CD4-positive, alpha-beta T cell treated with Interleukin-17A for 1 hour (primary cell): ENCODE measurements around the gene DAGLB.
"Not testable (repeated sequence)": the region's sequence is repeated elsewhere in the genome, so short reads cannot be mapped to it uniquely, and the experiment has no call there.

Source experiments
- DNase-seq: peaks from one replicate; pipeline ENCODE4 v3.0.0-alpha.2; 2020

The DAGLB gene, protein sequence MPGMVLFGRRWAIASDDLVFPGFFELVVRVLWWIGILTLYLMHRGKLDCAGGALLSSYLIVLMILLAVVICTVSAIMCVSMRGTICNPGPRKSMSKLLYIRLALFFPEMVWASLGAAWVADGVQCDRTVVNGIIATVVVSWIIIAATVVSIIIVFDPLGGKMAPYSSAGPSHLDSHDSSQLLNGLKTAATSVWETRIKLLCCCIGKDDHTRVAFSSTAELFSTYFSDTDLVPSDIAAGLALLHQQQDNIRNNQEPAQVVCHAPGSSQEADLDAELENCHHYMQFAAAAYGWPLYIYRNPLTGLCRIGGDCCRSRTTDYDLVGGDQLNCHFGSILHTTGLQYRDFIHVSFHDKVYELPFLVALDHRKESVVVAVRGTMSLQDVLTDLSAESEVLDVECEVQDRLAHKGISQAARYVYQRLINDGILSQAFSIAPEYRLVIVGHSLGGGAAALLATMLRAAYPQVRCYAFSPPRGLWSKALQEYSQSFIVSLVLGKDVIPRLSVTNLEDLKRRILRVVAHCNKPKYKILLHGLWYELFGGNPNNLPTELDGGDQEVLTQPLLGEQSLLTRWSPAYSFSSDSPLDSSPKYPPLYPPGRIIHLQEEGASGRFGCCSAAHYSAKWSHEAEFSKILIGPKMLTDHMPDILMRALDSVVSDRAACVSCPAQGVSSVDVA

DNA sequence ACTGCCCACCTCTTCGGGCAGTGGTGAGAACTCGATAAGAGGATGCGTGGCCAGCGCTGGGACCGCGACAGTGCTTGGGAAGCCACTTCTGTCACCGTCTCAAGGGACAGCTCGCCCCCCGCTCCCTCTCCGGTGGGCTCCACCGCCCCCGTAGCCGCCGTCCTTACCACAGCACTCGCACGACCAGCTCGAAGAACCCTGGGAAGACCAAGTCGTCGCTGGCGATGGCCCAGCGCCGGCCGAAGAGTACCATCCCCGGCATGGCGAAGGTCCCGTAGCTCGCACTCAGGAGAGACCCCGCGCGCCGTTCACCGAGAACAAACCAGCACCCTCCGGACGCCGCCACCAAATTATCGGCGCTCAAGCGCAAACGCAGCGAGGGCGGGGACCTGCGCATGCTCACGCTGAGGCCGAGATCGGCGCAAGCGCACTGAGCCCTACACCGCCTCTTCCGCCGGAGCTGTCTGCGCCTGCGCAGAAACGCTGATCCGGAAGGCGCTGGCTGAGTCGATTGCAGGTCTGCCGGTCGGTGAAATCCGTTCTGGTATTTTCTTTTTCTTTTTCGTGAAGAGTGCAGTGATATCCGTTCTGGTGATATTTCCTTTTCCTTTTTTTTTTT lies at the start of gene DAGLB:
TSS of gene DAGLB (minus strand) at position 374 of the 619 bp plus-strand sequence. CDS start at position 262, 112 bp downstream.
- DNase-seq: peak; percentile 95

GRCh38 chr7:6497637-6497905 lies 49.8 kb upstream of the DAGLB start:
- DNase-seq: no peak

GRCh38 chr7:6496842-6497636 lies 49.3 kb upstream of the DAGLB start:
- DNase-seq: no peak

GRCh38 chr7:6495597-6496262 lies 48.0 kb upstream of the DAGLB start:
- no peak for DNase-seq

GRCh38 chr7:6494365-6494764 lies 46.6 kb upstream of the DAGLB start:
- DNase-seq: no peak

- DNase-seq: no peak
These were observed 43.4 kb upstream of the DAGLB start for GRCh38 chr7:6491194-6491593.

GRCh38 chr7:6489612-6490011 lies 41.9 kb upstream of the DAGLB start:
- no peak for DNase-seq

GRCh38 chr7:6487184-6487545 lies 39.4 kb upstream of the DAGLB start:
- DNase-seq: no peak

DNA sequence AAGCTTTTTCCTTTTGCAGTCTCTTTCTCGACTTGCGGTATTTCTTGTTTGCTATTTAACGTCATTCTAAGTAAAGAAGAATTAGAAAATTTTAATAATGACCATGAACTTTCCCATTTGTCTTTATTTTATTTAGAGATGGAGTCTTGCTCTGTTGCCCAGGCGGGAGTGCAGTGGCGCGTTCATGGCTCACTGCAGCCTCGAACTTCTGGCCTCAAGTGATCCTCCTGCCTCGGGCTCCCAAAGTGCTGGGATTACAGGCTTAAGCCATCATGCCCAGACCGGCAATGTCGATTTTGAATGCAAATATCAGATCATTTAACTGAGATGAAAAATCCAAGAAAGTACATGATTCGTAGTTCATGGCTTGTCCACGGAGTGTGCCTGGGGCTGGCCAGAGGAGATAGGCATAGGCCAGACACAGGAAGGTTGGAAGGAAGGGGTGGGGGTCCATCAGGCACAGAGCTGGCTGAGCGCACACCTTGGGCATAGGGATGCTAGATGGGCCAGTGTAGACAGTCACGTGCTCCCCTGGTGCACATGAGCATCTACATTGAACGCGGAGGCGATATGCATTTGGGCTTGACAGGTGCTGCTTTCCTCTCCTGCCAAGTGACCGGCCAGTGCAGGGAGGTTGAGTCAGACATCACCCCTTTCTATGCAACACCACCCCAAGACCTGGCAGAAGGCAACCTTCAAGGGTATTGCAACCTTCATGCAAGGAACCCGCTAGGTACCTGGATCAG lies 38.9 kb upstream of the DAGLB start:
- no peak for DNase-seq

DNA sequence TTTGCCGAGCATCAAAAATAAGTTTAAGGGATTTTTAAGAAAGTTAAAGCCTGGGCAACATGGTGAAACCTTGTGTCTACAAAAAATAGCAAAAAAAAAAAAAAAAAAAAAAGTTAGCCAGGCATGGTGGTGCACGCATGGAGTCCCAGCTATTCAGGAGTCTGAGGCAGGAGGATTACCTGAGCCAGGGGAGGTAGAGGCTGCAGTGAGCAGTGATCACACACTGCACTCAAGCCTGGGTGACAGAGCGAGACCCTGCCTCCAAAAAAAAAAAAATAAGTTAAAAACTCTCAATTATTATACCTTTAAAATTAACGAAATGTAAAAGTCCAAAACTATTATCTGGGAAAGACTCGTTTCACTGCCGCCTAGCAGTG lies 35.0 kb upstream of the DAGLB start:
- no peak for DNase-seq

DNA sequence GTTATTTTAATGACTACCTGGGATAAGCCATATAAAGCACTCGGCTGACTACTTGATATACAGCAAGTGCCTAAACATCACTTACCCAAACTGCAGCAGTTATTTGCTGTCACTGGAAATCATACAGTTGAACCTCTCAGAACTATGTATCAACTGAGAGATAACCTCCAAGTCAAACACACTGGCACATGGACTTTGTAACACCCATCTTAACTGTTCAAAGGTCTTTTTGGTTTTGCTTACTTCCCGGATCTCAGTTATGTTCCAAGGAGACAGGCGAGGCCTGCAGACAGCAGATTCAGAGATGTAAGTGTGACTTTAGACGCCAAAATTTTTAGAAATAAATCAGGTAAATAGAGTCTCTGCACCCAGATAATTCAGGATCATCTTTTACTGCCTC lies 34.6 kb upstream of the DAGLB start:
- DNase-seq: no peak

DNA sequence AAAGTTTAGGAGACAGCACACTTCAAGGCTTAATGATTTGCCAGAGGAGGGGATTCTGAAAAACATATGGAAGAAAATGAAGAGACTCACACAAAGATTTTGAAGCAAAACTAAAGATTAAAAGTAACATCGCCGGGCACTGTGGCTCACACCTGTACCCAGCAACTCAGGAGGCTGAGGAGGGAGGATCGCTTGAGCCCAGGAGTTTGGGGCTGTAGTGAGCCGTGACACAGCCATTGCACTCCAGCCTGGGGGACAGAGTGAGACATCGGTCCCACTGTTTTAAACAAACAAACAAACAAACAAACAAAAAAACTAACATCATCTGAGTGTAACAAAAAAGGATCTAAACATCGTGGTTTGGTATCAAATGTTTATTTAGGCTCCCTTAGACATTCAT lies 33.7 kb upstream of the DAGLB start:
- no peak for DNase-seq

DNA sequence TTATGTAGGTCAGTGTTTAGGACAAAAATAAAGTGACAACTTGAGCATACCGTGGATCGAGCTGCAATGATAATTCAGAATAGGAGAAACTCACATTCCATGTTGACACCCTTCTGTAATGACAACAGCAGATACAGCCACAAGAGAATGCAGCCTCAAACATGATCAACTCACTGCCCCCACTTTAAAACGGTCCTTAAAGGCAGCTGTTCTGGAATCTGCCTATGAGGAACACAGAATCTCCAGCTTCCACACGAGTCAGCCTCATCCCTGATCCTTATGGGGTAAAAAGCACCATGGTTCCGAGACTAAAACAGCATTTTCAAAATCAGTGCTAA lies 32.5 kb upstream of the DAGLB start:
- DNase-seq: no peak

- DNase-seq: peak; percentile 21
These were observed 31.3 kb upstream of the DAGLB start for GRCh38 chr7:6479067-6479466.

DNA sequence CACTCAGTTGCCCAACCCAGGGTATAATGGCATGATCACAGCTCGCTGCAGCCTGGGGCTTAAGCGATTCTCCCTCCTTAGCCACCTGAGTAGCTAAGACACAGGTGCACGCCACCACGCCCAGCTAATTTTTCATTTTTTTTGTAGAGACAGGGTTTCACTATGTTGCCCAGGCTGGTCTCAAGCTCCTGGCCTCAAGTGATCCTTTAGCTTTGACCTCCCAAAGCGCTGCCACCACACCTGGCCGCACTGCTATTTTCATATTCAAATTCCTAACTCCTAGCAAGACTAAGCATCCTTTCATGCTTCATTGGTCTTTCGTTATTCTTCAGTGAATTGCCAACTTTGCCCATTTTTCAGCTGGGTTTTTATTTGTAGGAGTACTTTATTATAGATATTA lies 30.4 kb upstream of the DAGLB start:
- DNase-seq: no peak

DNA sequence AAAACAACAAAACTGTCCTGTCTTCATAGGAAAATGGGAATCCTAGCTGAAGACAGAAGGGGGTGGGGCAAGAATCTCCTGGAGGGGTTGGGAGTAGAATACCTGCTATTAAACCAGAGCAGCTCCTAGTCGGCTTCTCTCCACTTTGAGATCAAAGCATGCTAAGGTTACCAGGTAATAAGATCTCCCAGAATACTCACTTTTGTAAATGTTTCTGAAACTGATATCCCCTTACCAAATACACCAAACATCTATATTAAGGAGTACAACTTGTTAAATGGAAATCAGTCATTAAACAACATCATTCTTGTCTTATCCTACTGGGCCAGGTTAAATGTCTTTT lies 29.5 kb upstream of the DAGLB start:
- DNase-seq: no peak

DNA sequence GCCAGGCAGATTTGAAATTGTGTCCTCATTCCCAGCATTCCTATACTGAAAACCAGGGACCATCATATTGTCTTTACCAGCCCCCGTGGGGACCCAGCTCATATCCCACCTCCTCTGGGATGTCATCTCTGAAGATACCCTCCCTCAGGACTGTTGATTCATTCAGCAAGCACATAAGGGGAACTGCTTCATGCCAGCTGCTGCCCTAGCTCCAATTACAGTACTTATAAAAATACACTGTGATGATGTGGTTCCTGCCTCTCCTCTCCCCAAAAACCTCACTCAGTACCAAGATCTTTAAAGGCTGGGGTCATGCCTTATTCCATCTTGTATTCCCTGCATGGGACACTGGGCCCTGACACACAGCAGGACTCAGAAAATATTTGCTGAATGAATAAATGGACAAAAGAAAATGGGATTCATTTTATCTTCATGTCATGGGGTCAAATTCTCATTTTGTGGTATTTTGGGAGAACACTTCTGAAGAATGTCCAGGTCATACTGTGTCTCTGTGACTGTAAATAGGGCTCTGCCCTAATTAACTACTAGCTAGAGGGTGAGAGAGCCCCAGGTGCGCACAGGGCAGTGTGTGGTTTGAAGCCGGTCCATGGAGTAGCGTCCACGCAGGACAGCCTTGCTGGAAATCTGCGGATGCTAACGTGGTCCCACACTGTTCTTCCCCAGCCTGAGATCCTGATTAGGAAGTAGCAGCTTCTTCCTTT lies 29.0 kb upstream of the DAGLB start:
- no peak for DNase-seq

DNA sequence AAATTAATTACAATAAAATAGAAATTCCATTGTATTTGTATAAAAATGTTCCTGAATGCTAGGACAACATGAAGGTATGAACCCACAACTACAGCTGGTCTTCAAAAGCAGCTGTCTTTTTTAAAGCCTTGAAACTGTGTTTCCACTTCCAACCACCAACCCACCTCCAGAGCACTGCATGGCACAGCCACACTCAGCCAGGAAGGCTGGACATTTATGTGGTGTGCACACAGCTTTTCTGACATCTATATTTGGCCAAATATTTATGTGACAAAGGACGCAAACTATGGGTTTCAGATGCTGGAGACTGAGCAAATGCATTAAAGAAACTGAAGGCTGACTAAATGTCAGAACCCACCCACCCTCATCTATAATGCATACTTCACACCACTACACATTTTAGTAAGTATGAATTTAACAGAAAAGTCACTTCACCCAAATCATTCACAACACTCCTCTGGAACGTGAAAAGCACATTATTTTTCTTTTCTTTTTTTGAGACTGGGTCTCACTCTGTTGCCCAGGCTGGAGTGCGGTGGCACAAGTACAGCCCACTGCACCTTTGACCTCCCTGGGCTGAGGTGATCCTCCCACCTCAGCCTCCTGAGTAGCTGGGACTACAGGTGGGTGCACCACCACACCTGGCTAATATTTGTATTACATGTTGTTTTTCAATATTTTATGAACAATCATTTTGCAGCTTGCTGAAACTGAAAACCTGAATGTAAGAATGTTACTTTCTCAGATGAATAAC lies 27.9 kb upstream of the DAGLB start:
- DNase-seq: no peak

GRCh38 chr7:6465862-6466261 lies 18.1 kb upstream of the DAGLB start:
- no peak for DNase-seq

DNA sequence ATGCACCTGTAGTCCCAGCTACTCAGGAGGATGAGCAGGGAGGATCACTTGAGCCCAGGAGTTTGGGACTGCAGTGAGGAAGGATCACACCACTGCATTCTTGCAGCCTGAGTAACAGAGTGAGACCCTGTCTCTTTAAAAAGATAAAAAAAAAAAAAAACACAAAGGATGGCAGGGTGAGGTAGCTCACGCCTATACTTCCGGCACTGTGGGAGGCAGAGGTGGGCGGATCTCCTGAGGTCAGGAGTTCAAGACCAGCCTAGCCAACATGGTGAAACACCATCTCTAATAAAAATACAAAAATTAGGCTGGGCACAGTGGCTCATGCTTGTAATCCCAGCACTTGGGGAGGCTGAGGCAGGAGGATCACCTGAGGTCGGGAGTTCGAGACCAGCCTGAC lies 15.9 kb upstream of the DAGLB start:
- not testable (repeated sequence) for DNase-seq

- DNase-seq: no peak
These were observed 14.3 kb upstream of the DAGLB start for GRCh38 chr7:6461946-6462550.
